ENCODE measurements around the gene CARD10.

DNA sequence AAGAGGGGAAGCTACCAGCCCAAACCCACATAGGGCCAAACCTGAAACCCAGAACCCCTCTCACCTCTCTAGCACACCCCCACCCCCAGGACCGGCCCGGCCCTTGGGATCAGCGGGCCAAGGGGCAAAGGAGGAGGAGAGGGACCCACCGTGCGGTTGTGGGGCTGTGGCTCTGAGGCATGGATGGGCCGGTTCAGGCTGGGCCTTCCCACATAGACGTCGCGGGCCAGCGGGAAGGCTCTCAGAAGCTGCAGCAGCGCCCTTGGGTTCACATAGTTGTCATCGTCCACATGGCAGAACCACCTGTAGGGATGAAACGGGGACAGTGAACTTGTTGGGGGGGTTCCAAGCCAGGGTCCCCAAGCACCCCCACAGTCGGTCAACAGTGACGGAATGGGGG lies 40.0 kb downstream of the CARD10 start:
- TF ChIP-seq, protein P1, sequence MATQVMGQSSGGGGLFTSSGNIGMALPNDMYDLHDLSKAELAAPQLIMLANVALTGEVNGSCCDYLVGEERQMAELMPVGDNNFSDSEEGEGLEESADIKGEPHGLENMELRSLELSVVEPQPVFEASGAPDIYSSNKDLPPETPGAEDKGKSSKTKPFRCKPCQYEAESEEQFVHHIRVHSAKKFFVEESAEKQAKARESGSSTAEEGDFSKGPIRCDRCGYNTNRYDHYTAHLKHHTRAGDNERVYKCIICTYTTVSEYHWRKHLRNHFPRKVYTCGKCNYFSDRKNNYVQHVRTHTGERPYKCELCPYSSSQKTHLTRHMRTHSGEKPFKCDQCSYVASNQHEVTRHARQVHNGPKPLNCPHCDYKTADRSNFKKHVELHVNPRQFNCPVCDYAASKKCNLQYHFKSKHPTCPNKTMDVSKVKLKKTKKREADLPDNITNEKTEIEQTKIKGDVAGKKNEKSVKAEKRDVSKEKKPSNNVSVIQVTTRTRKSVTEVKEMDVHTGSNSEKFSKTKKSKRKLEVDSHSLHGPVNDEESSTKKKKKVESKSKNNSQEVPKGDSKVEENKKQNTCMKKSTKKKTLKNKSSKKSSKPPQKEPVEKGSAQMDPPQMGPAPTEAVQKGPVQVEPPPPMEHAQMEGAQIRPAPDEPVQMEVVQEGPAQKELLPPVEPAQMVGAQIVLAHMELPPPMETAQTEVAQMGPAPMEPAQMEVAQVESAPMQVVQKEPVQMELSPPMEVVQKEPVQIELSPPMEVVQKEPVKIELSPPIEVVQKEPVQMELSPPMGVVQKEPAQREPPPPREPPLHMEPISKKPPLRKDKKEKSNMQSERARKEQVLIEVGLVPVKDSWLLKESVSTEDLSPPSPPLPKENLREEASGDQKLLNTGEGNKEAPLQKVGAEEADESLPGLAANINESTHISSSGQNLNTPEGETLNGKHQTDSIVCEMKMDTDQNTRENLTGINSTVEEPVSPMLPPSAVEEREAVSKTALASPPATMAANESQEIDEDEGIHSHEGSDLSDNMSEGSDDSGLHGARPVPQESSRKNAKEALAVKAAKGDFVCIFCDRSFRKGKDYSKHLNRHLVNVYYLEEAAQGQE (IDR thresholded peaks at IDR 0.05; ENCODE audit: insufficient replicate concordance, low read depth) = no peak
- TF ChIP-seq CTCF (IDR thresholded peaks at IDR 0.05; ENCODE audit: insufficient read depth, low read length) (no peak), POLR2AphosphoS5 (IDR thresholded peaks at IDR 0.05; ENCODE audit: low read depth) (no peak)
